ENCODE measurements around the gene ART3. TPM values are rescaled to one million over a fixed set of nuclear protein-coding genes. Genes with fewer than 3 reads are reported as not detected.
"Not testable (repeated sequence)": the region's sequence is repeated elsewhere in the genome, so short reads cannot be mapped to it uniquely, and the experiment has no call there.

The ART3 gene
- total and polyA plus RNA-seq, 2 experiments from 2014 or later, result not detected

GRCh38 chr4:76035799-76036380 lies 38.6 kb upstream of the ART3 start, which contains the start of gene CXCL11:
CXCL11 (minus strand) TSS chr4:76036070; CDS start chr4:76035987, 83 bp downstream.
- no peak for DNase-seq
- Histone ChIP-seq H3K4me3 (no peak within 1 kb of the TSS), H3K4me1 (ENCODE audit: insufficient read depth) (no peaks in the 10 kb centered on the region), H3K27ac (no peak within 1 kb of the TSS), H3K9me3 (ENCODE audit: low read depth) (no peaks in the 10 kb centered on the region), H4K20me1 (ENCODE audit: insufficient read depth) (no peaks in the 10 kb centered on the region), H3K27me3 (replicated peaks; ENCODE audit: insufficient read depth) (0 out of 2 replicates have a peak, but pooled peaks cover 7% of the 10 kb centered on the region), H3K36me3 (ENCODE audit: low read depth) (no peaks in the 10 kb centered on the region), H3F3A (ENCODE audit: insufficient read depth) (no peaks in the 10 kb centered on the region), H3K9ac (no peak within 1 kb of the TSS), H3K79me2 (ENCODE audit: insufficient read depth) (no peaks in the 10 kb centered on the region), H3K9me2 (ENCODE audit: insufficient read depth) (no peaks in the 10 kb centered on the region), H2AFZ (no peak within 1 kb of the TSS), H3K4me2 (ENCODE audit: unreplicated experiment) (no peak within 1 kb of the TSS)
- 94 to 98% methylated on average over 2 of the region's 2 CpGs for WGBS, 2 experiments (ENCODE audit: low coverage in 1 of 2, low lambda C conversion rate in 2 of 2, missing lambda C conversion rate in 2 of 2)
- in situ Hi-C loops (cut with MboI), result no loop called here
- TF ChIP-seq EZH2phosphoT487 (IDR thresholded peaks at IDR 0.05; ENCODE audit: insufficient read depth, low read depth), result no peak
- TF ChIP-seq EZH2 (IDR thresholded peaks at IDR 0.05; ENCODE audit: insufficient read depth, poor library complexity, severe bottlenecking), result no peak

GRCh38 chr4:76036855-76037254 lies 37.7 kb upstream of the ART3 start:
- Histone ChIP-seq H3K36me3 (ENCODE audit: low read depth) (no peaks in the 10 kb centered on the region), H3K27me3 (replicated peaks; ENCODE audit: insufficient read depth) (0 out of 2 replicates have a peak, but pooled peaks cover 10% of the 10 kb centered on the region), H3K27ac (no peak overlapping the region), H4K20me1 (ENCODE audit: insufficient read depth) (no peaks in the 10 kb centered on the region), H3K4me3 (no peak overlapping the region), H3K79me2 (ENCODE audit: insufficient read depth) (no peaks in the 10 kb centered on the region), H3K4me2 (ENCODE audit: unreplicated experiment) (no peak overlapping the region), H3K9ac (no peak overlapping the region), H2AFZ (no peak overlapping the region), H3K4me1 (ENCODE audit: insufficient read depth) (no peaks in the 10 kb centered on the region), H3K9me3 (ENCODE audit: low read depth) (no peaks in the 10 kb centered on the region), H3K9me2 (ENCODE audit: insufficient read depth) (no peaks in the 10 kb centered on the region), H3F3A (ENCODE audit: insufficient read depth) (no peaks in the 10 kb centered on the region)
- in situ Hi-C loops (cut with MboI), result no loop called here
- WGBS, 2 experiments (ENCODE audit: low coverage in 1 of 2, low lambda C conversion rate in 2 of 2, missing lambda C conversion rate in 2 of 2), result 86 to 90% methylated on average over 3 of the region's 3 CpGs
- no peak for DNase-seq
- no peak for TF ChIP-seq EZH2 (IDR thresholded peaks at IDR 0.05; ENCODE audit: insufficient read depth, poor library complexity, severe bottlenecking)
- no peak for TF ChIP-seq EZH2phosphoT487 (IDR thresholded peaks at IDR 0.05; ENCODE audit: insufficient read depth, low read depth)

GRCh38 chr4:76042241-76042998 lies 32.1 kb upstream of the ART3 start:
- H3K36me3 ChIP-seq (ENCODE audit: low read depth); H3K27me3 ChIP-seq (replicated peaks; ENCODE audit: insufficient read depth); H4K20me1 ChIP-seq (ENCODE audit: insufficient read depth); H3K4me3 ChIP-seq; H2AFZ ChIP-seq; DNase-seq; H3K9ac ChIP-seq; in situ Hi-C loops (cut with MboI); H3K27ac ChIP-seq; H3F3A ChIP-seq (ENCODE audit: insufficient read depth); H3K4me1 ChIP-seq (ENCODE audit: insufficient read depth); H3K79me2 ChIP-seq (ENCODE audit: insufficient read depth); H3K9me3 ChIP-seq (ENCODE audit: low read depth); H3K9me2 ChIP-seq (ENCODE audit: insufficient read depth); H3K4me2 ChIP-seq (ENCODE audit: unreplicated experiment): not testable (repeated sequence)
- 75 to 84% methylated on average over 16 to 18 of the region's 18 CpGs for WGBS, 2 experiments (ENCODE audit: low coverage in 1 of 2, low lambda C conversion rate in 2 of 2, missing lambda C conversion rate in 2 of 2)

- in situ Hi-C loops (cut with MboI); H3K4me3 ChIP-seq; H3K9ac ChIP-seq; H4K20me1 ChIP-seq (ENCODE audit: insufficient read depth); DNase-seq; H3K4me2 ChIP-seq (ENCODE audit: unreplicated experiment); H3K27ac ChIP-seq; H3F3A ChIP-seq (ENCODE audit: insufficient read depth); H3K79me2 ChIP-seq (ENCODE audit: insufficient read depth); H3K27me3 ChIP-seq (replicated peaks; ENCODE audit: insufficient read depth); H2AFZ ChIP-seq; H3K36me3 ChIP-seq (ENCODE audit: low read depth); H3K4me1 ChIP-seq (ENCODE audit: insufficient read depth); H3K9me3 ChIP-seq (ENCODE audit: low read depth); H3K9me2 ChIP-seq (ENCODE audit: insufficient read depth): not testable (repeated sequence)
- 62 to 68% methylated on average over 14 to 15 of the region's 18 CpGs for WGBS, 2 experiments (ENCODE audit: low coverage in 1 of 2, low lambda C conversion rate in 2 of 2, missing lambda C conversion rate in 2 of 2)
These were observed 31.2 kb upstream of the ART3 start for GRCh38 chr4:76043306-76043705.

GRCh38 chr4:76044686-76045085 lies 29.8 kb upstream of the ART3 start:
- H3K9ac ChIP-seq; H3K9me3 ChIP-seq (ENCODE audit: low read depth); H3F3A ChIP-seq (ENCODE audit: insufficient read depth); H3K36me3 ChIP-seq (ENCODE audit: low read depth); H3K79me2 ChIP-seq (ENCODE audit: insufficient read depth); H3K9me2 ChIP-seq (ENCODE audit: insufficient read depth); H3K4me3 ChIP-seq; H3K27me3 ChIP-seq (replicated peaks; ENCODE audit: insufficient read depth); H4K20me1 ChIP-seq (ENCODE audit: insufficient read depth); in situ Hi-C loops (cut with MboI); DNase-seq; H3K4me2 ChIP-seq (ENCODE audit: unreplicated experiment); H2AFZ ChIP-seq; H3K4me1 ChIP-seq (ENCODE audit: insufficient read depth); H3K27ac ChIP-seq: not testable (repeated sequence)
- WGBS, 2 experiments (ENCODE audit: low coverage in 1 of 2, low lambda C conversion rate in 2 of 2, missing lambda C conversion rate in 2 of 2), result 36 to 40% methylated on average over 4 of the region's 4 CpGs

- H3K36me3 ChIP-seq (ENCODE audit: low read depth); H2AFZ ChIP-seq; H4K20me1 ChIP-seq (ENCODE audit: insufficient read depth); H3K9me2 ChIP-seq (ENCODE audit: insufficient read depth); H3K27ac ChIP-seq; in situ Hi-C loops (cut with MboI); H3K79me2 ChIP-seq (ENCODE audit: insufficient read depth); H3K4me2 ChIP-seq (ENCODE audit: unreplicated experiment); H3K4me1 ChIP-seq (ENCODE audit: insufficient read depth); H3K9me3 ChIP-seq (ENCODE audit: low read depth); H3K4me3 ChIP-seq; H3K9ac ChIP-seq; DNase-seq; H3F3A ChIP-seq (ENCODE audit: insufficient read depth): not testable (repeated sequence)
- WGBS, 2 experiments (ENCODE audit: low coverage in 1 of 2, low lambda C conversion rate in 2 of 2, missing lambda C conversion rate in 2 of 2), result 70 to 86% methylated on average over 13 to 17 of the region's 17 CpGs
- H3K27me3 ChIP-seq (replicated peaks; ENCODE audit: insufficient read depth), result peaks cover 21% of the 10 kb centered on the region
These were observed 24.6 kb upstream of the ART3 start for GRCh38 chr4:76049860-76050416.

- H3F3A ChIP-seq (ENCODE audit: insufficient read depth); H3K27ac ChIP-seq; H3K4me1 ChIP-seq (ENCODE audit: insufficient read depth); H3K4me3 ChIP-seq; DNase-seq; H2AFZ ChIP-seq; H3K9ac ChIP-seq; in situ Hi-C loops (cut with MboI); H3K9me2 ChIP-seq (ENCODE audit: insufficient read depth); H3K79me2 ChIP-seq (ENCODE audit: insufficient read depth); H3K36me3 ChIP-seq (ENCODE audit: low read depth); H4K20me1 ChIP-seq (ENCODE audit: insufficient read depth); H3K9me3 ChIP-seq (ENCODE audit: low read depth); H3K4me2 ChIP-seq (ENCODE audit: unreplicated experiment): not testable (repeated sequence)
- WGBS, 2 experiments (ENCODE audit: low coverage in 1 of 2, low lambda C conversion rate in 2 of 2, missing lambda C conversion rate in 2 of 2), result 81 to 89% methylated on average over 15 to 22 of the region's 27 CpGs
- peaks cover 28% of the 10 kb centered on the region for H3K27me3 ChIP-seq (replicated peaks; ENCODE audit: insufficient read depth)
These were observed 23.9 kb upstream of the ART3 start for GRCh38 chr4:76050560-76051050.

Measured in GM23248 (cell line).